ENCODE results near the gene TXNRD3. TPM values are rescaled to one million over a fixed set of nuclear protein-coding genes. Genes with fewer than 3 reads are reported as not detected.

TXNRD3 gene
- total RNA-seq, 1 donor from 2014 or later, result 6.3 TPM

- no peak for DNase-seq (ENCODE audit: low read depth in 2 of 2)
Observed at GRCh38 chr3:126672340-126672739, 17.4 kb upstream of the TXNRD3 start.

GRCh38 chr3:126671521-126671920 lies 16.6 kb upstream of the TXNRD3 start:
- no peak for DNase-seq (ENCODE audit: low read depth in 2 of 2)

- DNase-seq (ENCODE audit: low read depth in 2 of 2), result no peak
Observed at GRCh38 chr3:126668450-126669401, 13.8 kb upstream of the TXNRD3 start.

- DNase-seq (ENCODE audit: low read depth in 2 of 2), result no peak
Observed at GRCh38 chr3:126667631-126668449, 12.9 kb upstream of the TXNRD3 start.

- DNase-seq (ENCODE audit: low read depth in 2 of 2), result no peak
Observed at GRCh38 chr3:126666658-126667528, 12.0 kb upstream of the TXNRD3 start.

GRCh38 chr3:126665959-126666657 lies 11.2 kb upstream of the TXNRD3 start:
- DNase-seq (ENCODE audit: low read depth in 2 of 2), result no peak

- DNase-seq (ENCODE audit: low read depth in 2 of 2), result no peak
Observed at GRCh38 chr3:126665221-126665936, 10.5 kb upstream of the TXNRD3 start.

GRCh38 chr3:126664591-126665214 lies 9.8 kb upstream of the TXNRD3 start:
- DNase-seq (ENCODE audit: low read depth in 2 of 2), result no peak

GRCh38 chr3:126663750-126664149 lies 8.8 kb upstream of the TXNRD3 start:
- no peak for DNase-seq (ENCODE audit: low read depth in 2 of 2)

GRCh38 chr3:126663257-126663656 lies 8.3 kb upstream of the TXNRD3 start:
- DNase-seq (ENCODE audit: low read depth in 2 of 2), result no peak

GRCh38 chr3:126661532-126662364 lies 6.8 kb upstream of the TXNRD3 start:
- DNase-seq (ENCODE audit: low read depth in 2 of 2), result no peak

- DNase-seq (ENCODE audit: low read depth in 2 of 2), result no peak
Observed at GRCh38 chr3:126659915-126660886, 5.3 kb upstream of the TXNRD3 start.

GRCh38 chr3:126658584-126658983 lies 3.7 kb upstream of the TXNRD3 start:
- DNase-seq (ENCODE audit: low read depth in 2 of 2), result no peak

GRCh38 chr3:126657901-126658300 lies 3.0 kb upstream of the TXNRD3 start:
- DNase-seq (ENCODE audit: low read depth in 2 of 2), result no peak

GRCh38 chr3:126656371-126657134 lies 1.6 kb upstream of the TXNRD3 start:
- no peak for DNase-seq (ENCODE audit: low read depth in 2 of 2)

- DNase-seq (ENCODE audit: low read depth in 2 of 2), result no peak
Observed at GRCh38 chr3:126655887-126656286, 963 bp upstream of the TXNRD3 start.

- no peak for DNase-seq (ENCODE audit: low read depth in 2 of 2)
Observed at GRCh38 chr3:126649556-126650092, 5.3 kb downstream of the TXNRD3 start.
